HepG2 (cell line): ENCODE measurements around the gene KIAA1191.

Experiments used
- ELF4 ChIP-seq: sonication (generic); formaldehyde crosslinking; IDR thresholded peaks from 2 replicates; pipeline ENCODE4 v1.5.0; 2020; ENCODE audit warnings: missing genetic modification reagents, mild to moderate bottlenecking, moderate library complexity, borderline replicate concordance
- FOXK1 ChIP-seq: sonication (generic); formaldehyde crosslinking; IDR thresholded peaks from 2 replicates; pipeline ENCODE4 v1.4.0; 2020; ENCODE audit warnings: low read depth, missing genetic modification reagents, borderline replicate concordance
- POLR2A ChIP-seq, 2 experiments: IDR thresholded peaks; 2 replicates each; pipeline ENCODE4 v1.6.1; 2011; ENCODE audit warnings: low read depth in 2 of 2, low read length in 2 of 2, mild to moderate bottlenecking in 1 of 2, moderate library complexity in 1 of 2; ENCODE audit not compliant: insufficient read depth in 1 of 2
- TCF12 ChIP-seq, 2 experiments: fragments of 450-650 bp in 1 of 2; sonication (generic) in 1 of 2; formaldehyde crosslinking in 1 of 2; IDR thresholded peaks; 2 replicates each; pipeline versions ENCODE4 v1.6.1 to v1.8.0; 2017 to 2022; ENCODE audit warnings: antibody characterized with exemption in 1 of 2, mild to moderate bottlenecking in 1 of 2, missing genetic modification reagents in 1 of 2, moderate library complexity in 1 of 2

DNA sequence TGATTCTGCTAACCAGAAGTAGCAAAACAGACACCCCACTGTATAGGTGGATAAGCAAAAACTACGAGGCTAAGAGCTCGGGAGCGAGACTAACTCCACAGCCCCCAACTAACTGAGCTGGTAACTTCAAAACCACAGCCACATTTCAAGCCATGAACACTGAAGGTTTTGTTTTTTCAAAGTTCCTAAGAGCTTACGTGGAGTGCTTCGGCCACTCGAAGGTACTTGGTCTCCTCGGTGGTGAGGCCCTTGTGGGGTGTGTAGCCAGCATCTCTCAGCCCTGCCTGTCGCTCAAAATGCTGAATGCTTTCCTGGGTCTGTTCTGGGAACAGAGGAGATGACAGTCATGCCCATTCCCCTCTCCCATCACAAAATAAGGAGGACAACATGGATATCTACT is 11.1 kb downstream of the KIAA1191 start:
- no peak for TF ChIP-seq FOXK1 (CRISPR knock-in tag)
- no peak for TF ChIP-seq POLR2A (IDR thresholded peaks at IDR 0.05; ENCODE audit: insufficient read depth in 1 of 2, low read depth in 2 of 2, low read length in 2 of 2)
- no peak for TF ChIP-seq ELF4 (CRISPR knock-in tag)
- no peak for TF ChIP-seq TCF12 (IDR thresholded peaks at IDR 0.05)
- no peak for TF ChIP-seq TCF12 (CRISPR knock-in tag; IDR thresholded peaks at IDR 0.05)
